T follicular helper cell (primary cell): ENCODE measurements around the gene NFIC.
"Not testable (repeated sequence)": the region's sequence is repeated elsewhere in the genome, so short reads cannot be mapped to it uniquely, and the experiment has no call there.

Experiments used
- DNase-seq: peaks from one replicate; pipeline ENCODE4 v3.0.0-alpha.2; 2020; ENCODE audit warnings: low read depth

The NFIC gene

GRCh38 chr19:3451451-3451866 lies 85.1 kb downstream of the NFIC start:
- DNase-seq, result no peak

GRCh38 chr19:3452171-3452941 lies 86.0 kb downstream of the NFIC start:
- no peak for DNase-seq

DNA sequence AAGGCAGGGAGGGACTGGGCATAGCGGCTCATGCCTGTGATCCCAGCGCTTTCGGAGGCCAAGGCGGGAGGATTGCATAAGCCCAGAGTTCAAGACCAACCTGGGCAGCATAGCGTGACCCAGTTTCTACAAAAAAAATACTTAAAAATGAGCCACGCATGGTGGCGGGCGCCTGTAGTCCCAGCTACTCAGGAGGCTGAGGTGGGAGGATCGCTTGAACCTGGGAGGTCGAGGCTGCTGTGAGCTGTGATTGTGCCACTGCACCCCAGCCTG lies 86.5 kb downstream of the NFIC start:
- not testable (repeated sequence) for DNase-seq

- no peak for DNase-seq
These were observed 87.5 kb downstream of the NFIC start for GRCh38 chr19:3453840-3454239.

- no peak for DNase-seq
These were observed 88.4 kb downstream of the NFIC start for GRCh38 chr19:3454656-3455392.

- DNase-seq, result no peak
These were observed 89.1 kb downstream of the NFIC start for GRCh38 chr19:3455393-3455955.

GRCh38 chr19:3455960-3456601 lies 89.7 kb downstream of the NFIC start:
- no peak for DNase-seq

- DNase-seq, result no peak
These were observed 90.6 kb downstream of the NFIC start for GRCh38 chr19:3456925-3457527.

DNA sequence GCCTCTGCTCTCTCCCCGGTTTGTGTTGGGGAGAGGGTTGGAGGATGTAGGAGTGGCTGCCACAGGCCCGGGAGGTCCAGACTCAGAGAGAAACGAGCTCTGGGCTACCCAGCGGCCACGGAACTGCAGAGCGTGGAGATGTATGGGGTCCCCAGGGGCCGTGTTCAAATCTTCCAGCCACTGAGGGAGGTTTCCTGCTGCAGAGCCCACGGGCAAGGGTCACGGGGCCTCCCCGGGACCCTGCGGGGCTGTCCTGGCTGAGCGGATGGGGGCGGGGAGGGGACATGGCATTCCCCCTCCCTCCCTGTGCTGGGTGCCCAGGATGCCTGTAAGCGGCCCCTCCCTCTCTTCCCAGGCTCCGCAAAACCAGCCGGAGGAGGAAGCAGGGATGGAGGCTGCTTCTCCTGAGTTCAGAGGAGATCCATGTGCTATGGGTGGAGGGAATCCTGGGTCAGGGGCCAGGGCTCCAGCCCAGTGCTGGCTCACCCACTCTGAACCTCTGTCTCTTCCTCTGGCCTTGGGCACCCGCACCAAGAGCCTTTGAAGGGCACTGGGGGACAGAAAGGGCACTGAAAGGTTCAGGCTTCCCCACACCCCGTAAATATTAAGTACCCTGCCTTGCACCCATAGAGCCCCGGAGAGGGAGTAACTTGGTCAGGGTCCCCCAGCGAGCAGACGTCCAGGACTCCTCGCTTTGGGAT lies 91.3 kb downstream of the NFIC start:
- no peak for DNase-seq

GRCh38 chr19:3458229-3459088 lies 92.1 kb downstream of the NFIC start:
- DNase-seq, result no peak

GRCh38 chr19:3459089-3459881 lies 92.9 kb downstream of the NFIC start:
- DNase-seq, result no peak

GRCh38 chr19:3459965-3460582 lies 93.7 kb downstream of the NFIC start:
- no peak for DNase-seq

DNA sequence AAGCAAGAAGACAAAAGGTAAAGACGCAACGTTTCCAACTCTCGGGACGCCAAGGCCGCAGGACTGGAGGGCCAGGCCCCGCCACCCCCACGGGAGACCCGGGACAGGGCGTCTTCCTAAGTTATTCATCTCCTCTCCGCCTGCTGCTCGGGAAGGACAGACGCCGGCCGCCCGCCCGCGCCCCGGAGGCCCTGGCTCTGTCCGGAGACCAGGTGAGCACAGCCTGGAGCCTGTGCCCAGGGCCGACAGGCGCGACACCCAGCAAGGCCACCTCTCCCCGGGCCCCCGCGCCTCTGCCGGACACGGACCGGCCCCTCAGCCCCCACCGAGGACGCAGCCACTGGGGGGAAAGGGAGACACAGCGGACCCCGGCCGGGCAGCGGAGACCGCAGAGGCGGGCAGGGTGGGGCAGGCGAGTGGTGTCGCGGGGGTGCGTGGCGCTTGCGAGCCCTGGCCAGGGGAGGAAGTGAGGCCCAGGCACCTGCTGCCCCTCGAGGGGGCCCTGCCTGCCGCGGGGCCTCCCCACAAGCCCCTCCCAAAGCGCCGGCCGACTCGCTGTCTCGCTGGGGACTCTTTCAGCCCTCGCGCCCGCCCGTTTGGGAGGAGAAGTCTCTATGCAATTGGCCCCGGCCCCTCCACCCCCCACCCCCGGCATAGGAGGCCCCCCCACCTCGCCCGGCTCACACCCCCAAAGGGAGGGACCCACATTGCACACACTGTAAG lies 96.8 kb downstream of the NFIC start:
- no peak for DNase-seq

DNA sequence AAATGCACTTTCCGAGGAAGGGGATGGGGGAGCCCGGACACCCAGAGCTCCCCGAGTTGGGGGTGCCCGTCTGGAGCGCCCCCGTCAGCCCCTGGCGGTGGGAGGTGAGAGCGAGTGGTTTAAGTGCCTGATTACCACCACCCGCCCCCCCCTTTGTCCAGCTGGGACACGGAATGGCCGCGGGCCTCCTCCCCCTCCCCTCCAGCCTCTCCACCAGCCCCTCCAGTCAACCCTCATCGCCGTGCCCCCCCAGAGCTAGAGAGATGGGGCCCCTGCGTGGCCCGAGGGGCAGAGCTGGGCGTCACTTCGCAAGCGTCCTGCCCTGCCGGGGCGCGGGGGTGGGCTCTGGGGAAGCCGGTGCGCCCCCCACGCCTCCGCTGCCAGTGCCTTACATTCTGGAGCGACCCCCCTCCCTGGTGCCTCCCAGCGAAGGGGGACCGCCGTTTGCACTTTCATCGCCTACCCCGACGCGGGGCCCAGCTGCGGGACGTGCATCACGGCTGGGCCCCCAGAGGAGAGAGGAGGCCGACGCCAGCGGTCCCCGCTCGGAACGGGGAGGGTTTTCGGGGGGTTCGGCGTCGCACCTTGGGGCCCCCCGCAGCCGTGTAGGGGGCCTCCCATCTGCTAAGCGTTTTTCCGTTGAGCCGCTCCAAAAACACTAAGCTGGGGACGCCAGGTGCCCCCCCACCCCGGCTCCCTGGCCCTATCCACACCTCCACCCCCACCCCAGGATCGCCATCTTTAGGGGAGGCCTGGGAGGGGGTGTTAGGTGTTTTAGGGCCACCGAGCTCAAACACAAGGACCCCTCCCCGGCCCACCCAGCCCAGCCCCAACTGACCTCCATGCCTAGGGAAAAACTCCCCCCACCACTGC lies 97.6 kb downstream of the NFIC start:
- DNase-seq, result no peak

DNA sequence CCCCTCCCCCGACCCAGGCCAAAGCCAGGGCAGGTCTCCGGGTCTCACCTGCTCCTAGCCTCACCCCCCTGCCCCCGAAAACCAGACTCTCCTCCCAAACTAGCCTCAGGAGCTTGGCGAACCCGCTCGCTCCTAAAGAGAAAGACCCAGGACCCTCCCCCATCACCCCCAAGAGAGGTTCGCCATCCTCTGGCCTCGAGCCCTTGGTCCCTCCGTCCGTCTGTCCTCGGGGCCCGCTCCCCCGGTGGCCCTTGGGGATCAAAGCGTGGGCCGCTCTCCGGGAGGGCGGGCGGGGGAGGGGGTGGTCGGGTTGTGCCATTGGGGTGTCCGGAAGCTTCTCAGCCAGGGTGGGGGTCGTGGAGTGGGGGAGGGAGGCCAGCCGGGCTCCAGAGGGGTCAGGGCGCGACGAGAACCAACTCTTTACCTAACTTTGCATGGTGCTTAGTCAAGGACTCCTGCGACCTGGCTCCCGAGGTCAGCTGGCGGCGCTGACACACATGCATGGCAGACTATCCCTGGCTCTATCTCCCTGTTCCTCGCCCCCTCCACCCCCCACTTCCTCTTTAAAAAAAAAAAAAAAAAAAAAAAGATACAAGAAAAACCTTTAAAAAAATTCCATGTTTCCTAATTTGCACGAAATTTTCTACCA lies 98.3 kb downstream of the NFIC start:
- no peak for DNase-seq

GRCh38 chr19:3465552-3465951 lies 99.2 kb downstream of the NFIC start:
- DNase-seq, result no peak

- DNase-seq, result no peak
These were observed 100.3 kb downstream of the NFIC start for GRCh38 chr19:3466635-3467034.
